GM21529 (cell line): ENCODE measurements around the gene EPB41L5.
"Not testable (repeated sequence)": the region's sequence is repeated elsewhere in the genome, so short reads cannot be mapped to it uniquely, and the experiment has no call there.

Experiments
- ATAC-seq: cut with Tn5 transposase; IDR thresholded peaks from one replicate; pipeline ENCODE4 v1.9.1; 2021; ENCODE audit not compliant: unreplicated experiment

The EPB41L5 gene

DNA sequence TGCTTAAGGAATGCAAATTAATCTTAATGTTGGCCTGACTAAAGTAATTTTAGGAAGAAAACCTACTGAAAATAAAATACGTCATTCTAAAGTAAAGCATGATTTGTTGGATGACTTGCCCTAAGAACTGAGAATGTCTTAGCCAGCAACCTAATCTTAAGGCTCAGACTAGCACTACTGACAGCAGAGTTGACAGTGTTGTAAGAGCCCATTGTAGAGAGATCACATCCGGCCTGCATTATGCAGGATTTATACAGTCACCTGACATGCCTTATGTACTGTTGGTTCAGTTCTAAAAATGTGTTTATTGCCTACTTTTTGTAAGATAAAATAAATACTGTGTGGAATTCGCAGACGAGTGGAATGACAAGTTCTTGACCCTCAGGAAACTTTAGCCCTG lies 128.0 kb downstream of the EPB41L5 start:
- ATAC-seq = no peak

GRCh38 chr2:120141300-120142069 lies 128.6 kb downstream of the EPB41L5 start:
- ATAC-seq = no peak

DNA sequence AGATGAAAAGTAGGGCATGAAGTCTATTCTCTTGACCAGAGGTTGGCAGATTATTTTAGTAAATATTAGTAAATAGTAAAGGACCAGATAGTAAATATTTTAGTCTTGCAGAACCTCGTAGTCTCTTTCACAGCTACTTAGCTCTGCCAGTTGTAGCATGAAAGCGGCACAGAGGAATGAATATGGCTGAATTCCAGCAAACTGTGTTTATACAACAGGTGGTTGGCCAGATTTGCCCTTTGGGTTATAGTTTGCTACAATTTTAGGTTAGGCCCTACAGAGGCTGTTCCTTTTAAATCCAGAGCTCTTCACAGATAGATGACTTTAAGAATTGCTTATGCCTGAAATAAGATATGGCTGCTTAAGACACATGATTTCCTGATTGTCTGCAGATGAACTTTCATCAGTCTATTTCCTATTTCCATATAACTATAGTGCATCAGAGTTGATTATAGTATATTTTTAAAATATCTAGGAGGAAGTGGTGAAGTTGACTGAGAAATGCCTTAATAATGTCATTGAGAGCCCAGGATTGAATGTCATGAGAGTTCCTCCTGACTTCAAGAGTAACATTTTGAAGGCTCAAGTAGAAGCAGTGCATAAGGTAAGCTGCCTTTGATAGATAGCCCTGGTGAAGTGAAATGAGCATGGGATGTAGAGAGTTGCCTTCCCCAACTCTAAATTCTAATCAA lies 129.8 kb downstream of the EPB41L5 start:
- ATAC-seq = no peak

DNA sequence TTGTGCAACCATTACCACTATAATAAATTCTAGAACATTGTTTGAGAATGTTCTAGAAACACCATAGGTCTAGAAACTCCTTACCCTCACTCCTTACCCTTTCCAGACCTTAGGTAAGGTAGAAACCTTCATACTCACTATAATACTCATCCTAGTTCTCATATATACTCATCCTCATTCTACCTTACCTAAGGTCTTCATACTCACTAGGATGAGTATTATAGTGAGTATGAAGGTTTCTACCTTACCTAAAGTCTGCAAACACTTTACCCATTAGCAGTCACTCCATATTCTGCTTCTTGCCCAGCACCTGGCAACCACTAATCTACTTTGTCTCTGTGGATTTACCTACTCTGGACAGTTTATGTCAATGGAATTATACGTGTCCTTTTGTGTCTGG lies 135.4 kb downstream of the EPB41L5 start:
- ATAC-seq = no peak

- no peak for ATAC-seq
Observed at GRCh38 chr2:120148669-120149068, 135.8 kb downstream of the EPB41L5 start.

GRCh38 chr2:120149406-120149805 lies 136.5 kb downstream of the EPB41L5 start:
- ATAC-seq = no peak

- no peak for ATAC-seq
Observed at GRCh38 chr2:120150040-120150482, 137.2 kb downstream of the EPB41L5 start.

- ATAC-seq = no peak
Observed at GRCh38 chr2:120155308-120155707, 142.4 kb downstream of the EPB41L5 start.

- ATAC-seq = not testable (repeated sequence)
Observed at GRCh38 chr2:120158658-120159057, 145.8 kb downstream of the EPB41L5 start.

- no peak for ATAC-seq
Observed at GRCh38 chr2:120161190-120161589, 148.3 kb downstream of the EPB41L5 start.

GRCh38 chr2:120162716-120163115 lies 149.8 kb downstream of the EPB41L5 start:
- ATAC-seq = no peak

GRCh38 chr2:120167272-120167671 lies 154.4 kb downstream of the EPB41L5 start:
- ATAC-seq = no peak

DNA sequence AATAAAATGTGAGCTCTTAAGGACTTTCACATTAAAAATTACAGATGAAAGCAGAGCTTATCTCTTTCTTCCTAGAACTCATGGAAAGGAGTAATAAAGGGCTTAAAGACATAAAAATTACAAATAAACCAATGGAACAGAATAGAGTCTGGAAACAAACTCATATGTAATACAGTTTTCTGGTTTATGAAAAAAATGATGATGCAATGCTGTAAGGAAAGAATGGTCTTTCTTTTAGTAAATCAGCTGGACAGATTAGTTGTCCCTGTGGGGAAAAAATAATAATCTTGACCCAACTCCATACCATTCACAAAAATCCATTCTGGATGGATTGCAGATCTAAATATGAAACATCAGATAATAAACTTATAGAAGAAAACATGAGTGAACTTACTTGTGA lies 156.1 kb downstream of the EPB41L5 start:
- no peak for ATAC-seq

DNA sequence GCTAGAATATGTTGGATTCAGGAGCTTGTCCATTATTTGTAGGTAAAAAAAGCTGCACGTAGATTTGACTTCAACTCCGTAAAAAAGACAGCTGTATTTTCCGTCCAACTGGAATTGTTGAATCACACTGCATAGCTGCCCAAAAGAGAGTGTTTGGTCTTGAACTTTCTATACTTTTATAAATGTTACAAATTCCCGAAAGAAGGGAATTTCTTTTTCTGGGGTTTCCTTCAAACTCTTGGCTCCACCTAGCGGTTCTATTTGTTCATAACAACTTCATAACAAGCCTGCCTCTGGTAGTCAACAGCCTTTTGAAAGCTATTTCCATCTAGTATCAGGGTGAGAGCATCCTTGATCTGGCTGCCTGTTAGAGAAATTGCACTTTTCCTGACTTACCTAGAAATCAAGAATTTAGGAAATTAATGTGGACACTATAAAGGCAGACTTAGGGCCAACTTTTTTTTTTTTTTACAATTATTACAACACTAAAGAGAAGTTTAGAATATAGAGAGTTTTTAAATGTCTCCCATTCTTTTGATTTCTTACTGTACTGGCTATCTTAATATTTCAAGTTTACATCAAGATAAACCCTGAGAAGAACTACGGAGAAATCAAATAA lies 162.2 kb downstream of the EPB41L5 start:
- no peak for ATAC-seq

GRCh38 chr2:120176526-120176925 lies 163.6 kb downstream of the EPB41L5 start:
- ATAC-seq = no peak

DNA sequence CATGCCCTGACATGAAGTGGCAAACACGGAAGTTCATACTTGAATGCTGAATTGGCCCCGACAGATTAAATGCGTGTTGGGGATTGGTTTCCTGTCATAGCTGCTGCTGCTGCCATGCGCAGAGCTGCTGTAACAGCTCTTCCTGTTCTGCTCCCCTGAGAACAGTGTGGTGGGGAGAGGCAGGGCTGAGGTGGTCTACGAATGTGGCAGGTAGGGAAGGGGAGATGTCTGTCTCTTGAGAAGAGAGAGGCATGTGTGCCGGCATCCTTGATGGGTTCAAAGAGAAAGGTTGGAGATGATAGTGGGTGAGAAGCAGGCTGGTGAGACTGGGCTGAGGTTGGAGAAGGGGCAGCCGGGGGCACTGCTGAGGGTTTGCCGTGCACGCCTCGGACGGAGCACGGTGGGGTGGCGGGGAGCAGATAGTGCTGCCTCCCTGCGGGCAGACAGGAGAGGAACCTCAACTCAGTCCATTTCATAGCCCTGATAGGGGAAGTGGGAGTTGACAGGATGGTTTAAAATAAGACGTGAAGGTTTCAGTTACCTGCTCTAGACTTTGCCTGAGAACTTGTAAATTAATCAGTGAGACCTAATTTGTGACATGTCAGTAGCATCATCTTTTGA lies 164.2 kb downstream of the EPB41L5 start:
- ATAC-seq = peak; percentile 97

GRCh38 chr2:120177973-120178372 lies 165.1 kb downstream of the EPB41L5 start:
- no peak for ATAC-seq

DNA sequence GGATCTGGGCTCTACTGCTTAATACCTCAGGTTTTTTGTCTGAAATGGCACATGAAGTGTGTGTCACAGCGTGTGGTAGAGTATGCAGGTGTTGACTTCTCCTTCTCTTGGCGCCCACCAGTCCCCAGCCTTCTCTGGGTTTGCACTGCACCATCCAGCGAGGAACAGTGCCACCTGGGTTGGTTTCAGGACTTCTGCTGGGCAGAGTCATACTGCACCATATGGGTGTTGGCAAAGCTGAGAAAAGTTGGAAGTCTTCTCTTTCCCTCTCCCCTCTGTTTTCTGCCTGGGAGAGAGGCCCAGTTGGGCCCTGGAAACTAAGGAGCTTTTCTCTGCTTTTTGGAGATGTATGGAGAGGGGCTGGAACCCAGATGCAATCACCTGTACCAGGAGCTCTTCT lies 166.5 kb downstream of the EPB41L5 start:
- ATAC-seq = no peak

DNA sequence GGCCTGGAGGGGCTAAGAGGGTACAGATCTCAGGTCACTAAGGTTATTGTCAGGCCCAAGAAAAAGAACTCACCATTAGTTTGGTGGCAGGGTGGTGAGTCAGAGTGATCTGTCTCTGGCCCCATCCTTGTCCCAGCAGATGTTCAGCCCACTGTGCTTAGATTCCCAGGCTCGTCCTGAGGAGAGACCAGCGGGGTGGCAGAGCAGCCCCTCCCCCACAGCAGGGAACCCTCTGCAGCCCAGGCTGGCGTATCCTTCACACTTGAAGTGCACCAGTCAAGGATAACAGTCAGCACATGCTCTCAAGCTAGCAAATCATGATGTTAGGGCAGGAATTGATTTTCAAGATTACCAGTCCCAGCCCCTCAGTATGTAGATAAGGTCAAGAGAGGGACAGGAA lies 167.2 kb downstream of the EPB41L5 start:
- no peak for ATAC-seq

DNA sequence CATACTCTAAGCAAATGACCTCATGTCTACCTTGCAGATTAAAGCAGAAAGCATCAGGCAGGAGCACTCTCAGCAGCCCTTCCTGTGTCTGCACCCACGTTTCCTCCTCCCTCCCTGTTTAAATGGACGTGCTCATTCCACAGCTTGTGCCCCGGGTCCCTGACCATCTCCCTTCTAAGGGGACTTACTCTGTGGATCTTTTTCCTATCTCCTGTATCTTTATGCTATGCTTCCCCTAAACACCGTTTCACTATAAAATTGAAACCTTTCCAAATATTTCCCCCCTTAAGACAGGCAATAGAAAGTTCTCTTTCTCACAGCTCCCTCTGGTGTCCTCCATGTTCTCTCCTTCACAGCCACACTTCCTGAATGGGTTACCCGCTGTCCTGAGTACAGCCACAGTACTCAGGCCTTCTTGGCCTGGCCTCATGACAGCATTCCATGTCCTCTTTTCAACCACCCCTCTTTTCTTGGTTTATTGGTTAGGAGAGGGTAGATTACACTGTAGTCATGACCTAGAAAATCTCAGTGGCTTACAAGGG lies 169.2 kb downstream of the EPB41L5 start:
- no peak for ATAC-seq

DNA sequence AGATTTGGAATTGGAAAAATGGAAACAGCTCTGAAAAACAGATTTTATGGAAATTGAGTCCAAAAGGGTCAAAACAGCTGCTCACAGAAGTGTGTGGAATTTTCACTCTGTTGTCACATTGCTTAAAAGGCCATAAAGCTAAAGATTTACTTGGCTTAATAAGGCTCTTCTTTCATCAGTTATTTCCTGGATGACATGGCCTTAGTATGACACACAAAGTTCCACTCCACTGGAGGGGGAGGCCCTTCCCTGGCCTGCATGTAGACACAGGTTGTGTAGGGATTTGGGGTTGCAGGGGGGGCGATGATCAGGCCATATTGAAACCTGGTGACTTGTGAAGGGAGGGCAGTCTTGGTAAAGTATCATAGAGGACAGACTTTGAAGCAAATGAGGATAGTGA lies 176.3 kb downstream of the EPB41L5 start:
- no peak for ATAC-seq
